HG03457 (cell line): ENCODE data around the gene SMAD3.
"Not testable (repeated sequence)": the region's sequence is repeated elsewhere in the genome, so short reads cannot be mapped to it uniquely, and the experiment has no call there.

ENCODE experiments used
- ATAC-seq: cut with Tn5 transposase; IDR thresholded peaks from one replicate; pipeline ENCODE4 v1.9.1; 2021; ENCODE audit warnings: moderate number of reproducible peaks; ENCODE audit not compliant: unreplicated experiment

Gene SMAD3

DNA sequence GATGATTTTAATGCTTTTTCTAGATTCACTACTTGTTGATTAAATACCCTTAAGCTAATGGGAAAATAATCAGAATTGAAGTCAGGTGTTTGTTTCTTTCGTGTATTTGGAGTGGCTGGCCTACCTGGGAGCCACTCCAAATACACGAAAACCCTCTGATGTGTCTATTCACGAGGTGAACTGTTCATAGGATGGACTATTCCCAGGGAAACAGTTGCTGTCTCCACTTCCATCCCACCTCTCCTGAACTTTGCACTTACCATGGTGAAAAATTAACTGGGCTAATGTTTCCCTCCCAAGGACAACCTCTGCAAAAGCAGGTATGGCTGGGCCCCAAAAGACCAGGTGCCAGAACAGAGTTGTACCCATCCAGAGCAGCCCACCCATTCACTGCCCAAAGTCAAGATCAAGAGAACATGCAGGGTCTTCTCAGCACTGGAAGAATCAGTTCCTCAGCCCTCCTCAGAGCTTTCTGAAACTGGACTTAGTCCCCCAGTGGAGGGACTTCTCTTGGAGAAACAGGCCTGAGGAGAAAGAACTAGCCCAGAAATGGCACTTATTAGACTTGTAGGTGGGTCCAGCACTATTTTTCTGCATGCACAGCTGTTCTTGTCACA is 2.9 kb upstream of the SMAD3 start:
- no peak for ATAC-seq

- ATAC-seq, result no peak
These were observed 1.5 kb upstream of the SMAD3 start for GRCh38 chr15:67063689-67064606.

DNA sequence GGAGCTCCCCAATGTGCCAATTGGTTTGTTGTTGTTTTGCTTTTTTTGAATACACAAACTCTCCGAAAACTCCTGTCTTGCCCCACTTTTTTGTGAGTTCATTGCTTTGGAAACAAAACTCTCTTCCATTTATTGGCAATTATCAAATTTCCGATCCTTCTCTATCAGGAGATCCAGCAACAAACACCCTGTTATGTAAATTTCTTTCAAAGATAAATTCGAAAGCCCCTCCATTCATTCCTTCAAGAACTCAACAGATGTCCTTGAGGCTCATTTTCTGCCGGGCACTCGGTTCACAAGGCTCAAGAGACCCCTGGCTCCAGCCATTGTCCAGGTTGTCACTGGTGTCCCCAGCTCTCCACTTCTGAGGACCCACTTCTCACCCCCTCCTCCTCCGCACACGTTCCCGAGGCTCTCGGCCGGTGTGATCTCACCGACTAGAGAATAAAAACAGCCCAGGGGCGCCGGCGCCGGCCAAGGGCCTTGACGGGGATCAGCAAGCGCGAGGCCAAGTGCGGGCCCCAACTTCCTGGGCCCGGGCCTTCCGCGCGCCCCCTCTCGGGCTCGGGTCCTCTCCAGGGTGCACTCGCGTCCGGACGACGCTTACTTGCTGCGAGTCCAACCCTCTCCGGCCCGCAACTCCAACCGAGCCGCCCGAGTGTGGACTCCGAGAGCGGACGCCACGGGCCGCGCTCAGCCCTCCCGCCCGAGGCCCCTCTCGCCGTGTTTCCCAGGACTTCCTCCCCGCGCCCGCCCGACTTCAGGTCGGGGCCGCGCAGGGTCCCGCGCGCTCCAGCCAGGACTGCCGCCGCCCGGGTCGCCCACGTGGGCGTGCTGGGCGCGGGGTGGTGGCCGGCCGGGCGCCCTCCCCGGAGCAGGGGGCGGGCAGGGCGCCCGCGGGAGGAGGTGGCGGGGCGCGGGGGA is 533 bp upstream of the SMAD3 start:
- no peak for ATAC-seq

GRCh38 chr15:67066041-67066958 is 898 bp downstream of the SMAD3 start:
- ATAC-seq, result no peak

- no peak for ATAC-seq
These were observed 1.8 kb downstream of the SMAD3 start for GRCh38 chr15:67066959-67067853.

GRCh38 chr15:67067930-67068551 is 2.6 kb downstream of the SMAD3 start:
- no peak for ATAC-seq

DNA sequence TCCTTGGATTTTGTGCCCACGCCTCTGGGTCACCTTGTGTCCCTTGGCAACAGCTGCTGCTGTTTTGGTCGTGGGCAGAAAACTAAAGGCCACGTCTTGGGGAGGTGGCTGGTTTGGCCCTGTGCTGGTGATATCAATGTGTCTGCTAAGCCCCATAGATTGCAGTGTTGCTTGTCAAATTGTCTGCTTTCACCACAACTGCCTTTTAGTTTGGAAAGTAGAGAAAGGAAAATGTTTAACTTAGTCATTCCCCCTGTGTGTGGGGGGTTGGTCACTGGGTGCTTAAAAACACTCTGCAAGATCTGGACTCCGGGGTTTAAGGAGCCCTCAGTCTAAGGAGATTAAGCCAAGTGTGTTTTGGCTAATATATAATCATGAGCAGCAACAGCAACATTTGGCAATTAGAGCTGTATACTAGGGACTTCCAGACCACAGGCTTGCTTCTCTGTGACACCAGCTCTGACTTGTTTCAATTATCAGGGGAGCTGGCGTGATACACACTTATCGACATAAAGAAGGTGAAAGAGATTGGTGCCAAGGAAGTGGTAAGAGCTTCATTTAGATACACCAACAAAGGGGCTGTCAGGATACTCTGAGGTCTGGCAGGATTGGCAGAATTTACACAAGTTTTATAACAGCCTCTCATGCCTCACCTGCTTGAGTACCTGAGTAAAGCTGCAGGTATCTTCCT is 3.5 kb downstream of the SMAD3 start:
- ATAC-seq, result no peak

DNA sequence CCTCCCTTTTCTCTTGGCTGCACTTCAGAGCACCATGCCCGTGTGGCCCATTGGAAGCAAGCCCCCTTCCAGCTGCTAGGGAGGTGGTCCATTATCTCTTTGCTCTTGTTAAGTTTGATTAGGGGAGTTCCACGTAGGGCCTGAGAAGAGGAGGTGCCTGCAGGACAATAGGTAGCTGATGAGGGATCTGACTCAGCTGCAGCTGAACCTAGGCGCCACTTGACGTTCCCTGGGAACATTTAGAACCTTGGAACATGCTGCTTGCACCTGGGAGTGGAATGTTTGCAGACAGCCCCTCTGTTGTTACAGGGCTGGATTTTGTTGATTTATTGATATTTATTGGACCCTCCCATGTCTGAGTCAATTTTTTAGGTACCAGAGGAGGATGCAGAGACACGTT is 4.7 kb downstream of the SMAD3 start:
- ATAC-seq, result no peak

GRCh38 chr15:67070892-67071664 is 5.7 kb downstream of the SMAD3 start:
- ATAC-seq, result no peak

DNA sequence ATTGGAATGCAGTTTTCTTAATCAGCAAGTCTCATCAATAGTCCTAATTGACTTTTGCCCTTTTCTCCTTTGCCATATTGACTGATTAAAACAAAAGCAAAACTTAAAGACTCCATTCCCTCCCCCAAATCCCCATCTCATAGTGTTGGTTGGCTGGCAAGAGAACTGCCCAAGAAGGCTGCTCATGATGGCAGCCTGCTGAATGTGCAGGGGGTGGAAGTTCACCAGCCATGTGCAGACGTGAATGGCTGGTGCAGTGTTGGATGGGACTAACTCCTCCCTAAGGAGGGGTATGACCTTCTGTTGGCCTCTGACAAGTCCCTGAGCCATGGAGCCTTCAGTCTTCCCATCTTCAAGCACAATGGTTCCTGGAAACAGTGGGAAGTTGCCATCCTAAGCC is 7.0 kb downstream of the SMAD3 start:
- no peak for ATAC-seq

DNA sequence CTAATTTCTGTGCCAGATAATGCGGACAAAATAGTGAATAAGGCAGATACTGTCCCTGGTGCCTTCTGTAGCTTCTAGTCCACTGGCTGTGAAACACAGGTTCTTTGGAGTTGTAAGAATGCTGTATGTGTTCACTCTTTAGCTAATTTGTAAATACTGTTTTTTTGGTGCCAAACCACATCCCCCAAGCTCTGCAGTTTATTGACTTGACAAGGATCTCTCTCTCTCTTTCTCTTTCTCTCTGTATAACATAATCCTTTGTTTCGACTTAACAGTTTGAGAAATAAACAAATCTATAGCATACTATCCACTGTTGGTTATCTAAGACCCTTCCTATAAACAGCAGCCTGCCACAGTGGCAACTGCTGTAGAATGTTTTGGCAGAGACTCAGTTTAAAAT is 7.6 kb downstream of the SMAD3 start:
- ATAC-seq, result no peak

GRCh38 chr15:67074886-67075229 is 9.5 kb downstream of the SMAD3 start:
- ATAC-seq, result no peak

DNA sequence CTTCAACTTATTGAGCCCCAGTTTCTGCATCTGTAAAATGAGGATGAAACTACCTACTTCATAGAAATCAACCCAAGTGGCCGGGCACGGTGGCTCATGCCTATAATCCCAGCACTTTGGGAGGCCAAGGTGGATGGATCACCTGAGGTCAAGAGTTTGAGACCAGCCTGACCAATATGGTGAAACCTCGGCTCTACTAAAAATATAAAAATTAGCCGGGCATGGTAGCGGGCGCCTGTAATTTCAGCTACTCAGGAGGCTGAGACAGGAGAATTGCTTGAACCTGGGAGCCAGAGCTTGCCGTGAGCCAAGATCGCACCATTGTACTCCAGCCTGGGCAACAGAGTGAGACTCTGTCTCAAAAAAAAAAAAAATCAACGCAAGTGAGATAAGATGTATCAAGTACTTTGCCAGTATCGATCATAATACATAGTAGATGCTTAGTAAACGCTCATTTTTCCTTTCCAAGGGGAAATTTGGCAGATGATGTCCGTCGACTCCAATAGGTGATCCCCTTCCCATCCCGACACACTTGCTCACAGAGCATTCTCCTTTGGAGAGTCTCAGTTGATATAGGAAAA is 10.2 kb downstream of the SMAD3 start:
- ATAC-seq, result not testable (repeated sequence)

GRCh38 chr15:67076147-67076843 is 10.9 kb downstream of the SMAD3 start:
- ATAC-seq, result no peak

DNA sequence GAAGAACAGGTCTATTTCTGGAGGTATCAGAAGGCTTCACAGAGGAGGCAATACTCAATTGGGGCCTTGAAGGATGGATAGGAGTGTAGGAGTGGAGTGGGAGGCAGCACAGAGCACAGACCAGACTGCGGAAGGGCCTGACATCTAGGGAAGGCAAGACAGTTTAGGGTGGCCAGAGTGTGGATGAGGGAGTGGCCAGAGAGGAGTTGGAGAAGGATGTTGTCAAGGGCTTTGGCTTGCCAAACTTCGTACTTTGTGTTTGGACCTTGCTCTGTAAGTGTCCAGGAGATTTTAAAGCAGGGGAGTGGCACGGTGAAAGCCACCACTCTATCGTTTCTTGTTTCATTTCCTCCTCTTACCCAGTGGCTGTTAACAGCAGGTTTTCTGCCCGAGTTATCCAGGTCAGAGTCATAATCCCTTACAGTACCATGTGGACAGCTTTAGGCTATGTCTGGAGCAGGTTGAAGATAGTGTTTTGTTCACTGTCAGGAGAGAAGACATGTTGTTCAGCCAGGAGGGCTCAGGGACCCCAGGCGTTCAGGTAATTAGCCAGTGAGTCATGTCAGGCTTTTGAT is 12.3 kb downstream of the SMAD3 start:
- ATAC-seq, result no peak

DNA sequence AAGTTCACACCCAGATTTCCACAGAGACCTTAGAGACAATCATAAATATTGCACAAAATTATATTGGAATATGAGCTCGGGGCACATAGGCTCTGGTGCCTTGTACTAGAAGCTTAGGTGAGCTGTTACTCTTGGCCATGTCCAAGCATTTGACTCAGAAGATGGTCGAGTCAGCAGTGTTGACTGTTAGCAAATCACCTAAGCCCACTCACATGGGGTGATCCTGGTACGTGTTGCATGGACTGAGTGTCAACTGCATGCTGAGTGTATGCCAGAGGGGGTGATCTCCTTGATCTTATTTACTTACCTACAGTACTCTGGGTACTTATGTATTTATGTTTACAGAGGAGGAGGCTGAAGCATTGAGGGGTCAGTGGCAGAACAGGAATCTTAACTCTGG is 14.0 kb downstream of the SMAD3 start:
- ATAC-seq, result no peak
